ENCODE data around the gene XRCC3. TPM values are rescaled to one million over a fixed set of nuclear protein-coding genes. Genes with fewer than 3 reads are reported as not detected.
"Not testable (repeated sequence)": the region's sequence is repeated elsewhere in the genome, so short reads cannot be mapped to it uniquely, and the experiment has no call there.

Gene XRCC3
- total RNA-seq, 1 experiment from 2014 or later = 77.9 TPM

GRCh38 chr14:103675957-103676356 lies 39.3 kb downstream of the XRCC3 start:
- no peak for DNase-seq (ENCODE audit: low read depth)

GRCh38 chr14:103671911-103672310 lies 43.3 kb downstream of the XRCC3 start:
- DNase-seq (ENCODE audit: low read depth) = no peak

- no peak for DNase-seq (ENCODE audit: low read depth)
These were observed 45.9 kb downstream of the XRCC3 start for GRCh38 chr14:103669370-103669769.

- no peak for DNase-seq (ENCODE audit: low read depth)
These were observed 47.1 kb downstream of the XRCC3 start for GRCh38 chr14:103668117-103668516.

GRCh38 chr14:103667671-103668070 lies 47.6 kb downstream of the XRCC3 start:
- DNase-seq (ENCODE audit: low read depth) = no peak

GRCh38 chr14:103663506-103663905 lies 51.7 kb downstream of the XRCC3 start:
- DNase-seq (ENCODE audit: low read depth) = no peak

GRCh38 chr14:103662591-103662990 lies 52.7 kb downstream of the XRCC3 start:
- no peak for DNase-seq (ENCODE audit: low read depth)

GRCh38 chr14:103662029-103662428 lies 53.2 kb downstream of the XRCC3 start:
- DNase-seq (ENCODE audit: low read depth) = no peak

- DNase-seq (ENCODE audit: low read depth) = no peak
These were observed 55.6 kb downstream of the XRCC3 start for GRCh38 chr14:103659631-103660030.

GRCh38 chr14:103657471-103657870 lies 57.8 kb downstream of the XRCC3 start:
- DNase-seq (ENCODE audit: low read depth) = no peak

- DNase-seq (ENCODE audit: low read depth) = no peak
These were observed 58.5 kb downstream of the XRCC3 start for GRCh38 chr14:103656756-103657133.

- no peak for DNase-seq (ENCODE audit: low read depth)
These were observed 59.1 kb downstream of the XRCC3 start for GRCh38 chr14:103656031-103656755.

- no peak for DNase-seq (ENCODE audit: low read depth)
These were observed 60.6 kb downstream of the XRCC3 start for GRCh38 chr14:103654619-103655018.

GRCh38 chr14:103653805-103654204 lies 61.4 kb downstream of the XRCC3 start:
- DNase-seq (ENCODE audit: low read depth) = no peak

GRCh38 chr14:103653336-103653735 lies 61.9 kb downstream of the XRCC3 start:
- not testable (repeated sequence) for DNase-seq (ENCODE audit: low read depth)

- no peak for DNase-seq (ENCODE audit: low read depth)
These were observed 62.4 kb downstream of the XRCC3 start for GRCh38 chr14:103652806-103653205.

GRCh38 chr14:103651585-103651984 lies 63.7 kb downstream of the XRCC3 start:
- no peak for DNase-seq (ENCODE audit: low read depth)

GRCh38 chr14:103650213-103650612 lies 65.0 kb downstream of the XRCC3 start:
- no peak for DNase-seq (ENCODE audit: low read depth)

- no peak for DNase-seq (ENCODE audit: low read depth)
These were observed 66.2 kb downstream of the XRCC3 start for GRCh38 chr14:103649001-103649400.
